B cell (primary cell): Measurements from ENCODE around the gene ERI2. TPM values are rescaled to one million over a fixed set of nuclear protein-coding genes. Genes with fewer than 3 reads are reported as not detected.

Experiments
- ATAC-seq: fragments of 200-7000 bp; cut with Tn5 transposase; one replicate; pipeline ENCODE4 v1.10.0; 2021; ENCODE audit warnings: low read depth, mild to moderate bottlenecking, moderate number of reproducible peaks, moderate library complexity
- CTCF ChIA-PET: fragments of 350-600 bp; sonication (Branson Sonifier 250); formaldehyde crosslinking; loops from one replicate; lab custom pipeline; 2021; ENCODE audit warnings: antibody characterized with exemption, inconsistent platforms; lab: Charles Lee
- POLR2A ChIA-PET: fragments of 350-600 bp; sonication (Branson Sonifier 250); formaldehyde crosslinking; loops from one replicate; lab custom pipeline; 2021; ENCODE audit warnings: antibody characterized with exemption; lab: Charles Lee
- DNase-seq: peaks from one replicate; pipeline ENCODE4 v3.0.0; 2013
- H2AFZ ChIP-seq: 2 replicates; pipeline ENCODE4 v1.6.1; 2012; ENCODE audit warnings: mild to moderate bottlenecking, low read depth, low read length; ENCODE audit not compliant: insufficient read depth, poor library complexity, severe bottlenecking
- H3K27ac ChIP-seq, 2 donors: 1 replicate in 1 of 2; 2 replicates in 1 of 2; pipeline ENCODE4 v1.5.1; 2012 to 2013; ENCODE audit warnings: low read length in 2 of 2, mild to moderate bottlenecking in 2 of 2, moderate library complexity in 1 of 2
- H3K27me3 ChIP-seq, 4 experiments: fragments of 200-600 bp in 1 of 4; sonication (generic) in 1 of 4; replicated peaks in 1 of 4; 1 replicate in 2 of 4; 2 replicates in 2 of 4; pipeline versions ENCODE4 v1.6.1 to v1.7.0; 2013 to 2016; ENCODE audit warnings: low read length in 3 of 4, mild to moderate bottlenecking in 2 of 4, mixed read lengths in 1 of 4, moderate library complexity in 1 of 4; ENCODE audit not compliant: insufficient read depth in 4 of 4, control insufficient read depth in 3 of 4; ENCODE audit errors: control extremely low read depth in 1 of 4
- H3K36me3 ChIP-seq, 2 experiments: replicated peaks in 1 of 2; 1 replicate in 1 of 2; 2 replicates in 1 of 2; pipeline versions ENCODE4 v1.6.1 to v1.7.1; 2013; ENCODE audit warnings: low read length in 1 of 2; ENCODE audit not compliant: insufficient read depth in 2 of 2, control insufficient read depth in 1 of 2; ENCODE audit errors: control extremely low read depth in 1 of 2, extremely low read depth in 1 of 2
- H3K4me1 ChIP-seq, 2 donors: fragments of 200-600 bp in 1 of 2; sonication (generic) in 1 of 2; 1 replicate in 1 of 2; 2 replicates in 1 of 2; pipeline versions ENCODE4 v1.5.1 to v1.6.1; 2013 to 2017; ENCODE audit warnings: low read length in 2 of 2; ENCODE audit not compliant: control insufficient read depth in 2 of 2, insufficient read depth in 2 of 2
- H3K4me2 ChIP-seq: replicated peaks from 2 replicates; pipeline ENCODE3; 2012; ENCODE audit warnings: mild to moderate bottlenecking, low read depth, low read length; ENCODE audit not compliant: poor library complexity, severe bottlenecking
- H3K4me3 ChIP-seq, 5 experiments: fragments of 200-600 bp in 1 of 5; sonication (generic) in 1 of 5; 1 replicate in 3 of 5; 2 replicates in 2 of 5; pipeline versions ENCODE4 v1.5.1 to v1.7.0; 2011 to 2016; ENCODE audit warnings: low read length in 4 of 5, mild to moderate bottlenecking in 4 of 5, low read depth in 2 of 5, control low read depth in 1 of 5, moderate library complexity in 1 of 5; ENCODE audit not compliant: insufficient read depth in 1 of 5; ENCODE audit errors: control extremely low read depth in 1 of 5, extremely low read depth in 1 of 5
- H3K79me2 ChIP-seq: fragments of 200-600 bp; sonication (generic); one replicate; pipeline ENCODE4 v1.6.0; 2016; ENCODE audit warnings: low read length; ENCODE audit not compliant: control insufficient read depth, insufficient read depth
- H3K9ac ChIP-seq: fragments of 200-600 bp; sonication (generic); 2 replicates; pipeline ENCODE4 v1.6.1; 2017; ENCODE audit warnings: mild to moderate bottlenecking, low read length, moderate library complexity
- H3K9me3 ChIP-seq, 3 donors: one replicate each; pipeline versions ENCODE4 v1.6.1 to v1.7.1; 2013; ENCODE audit warnings: low read length in 2 of 3; ENCODE audit not compliant: control insufficient read depth in 2 of 3, insufficient read depth in 1 of 3; ENCODE audit errors: control extremely low read depth in 1 of 3
- H4K20me1 ChIP-seq: 2 replicates; pipeline ENCODE4 v1.6.0; 2012; ENCODE audit warnings: mild to moderate bottlenecking, low read length; ENCODE audit not compliant: insufficient read depth, control insufficient read depth, poor library complexity, severe bottlenecking
- H3K27ac Mint-ChIP-seq: one replicate; pipeline ENCODE4 v1.8.0; 2021; ENCODE audit warnings: mixed read lengths
- H3K27me3 Mint-ChIP-seq: one replicate; pipeline ENCODE4 v1.8.0; 2021; ENCODE audit warnings: mixed read lengths
- H3K4me1 Mint-ChIP-seq: one replicate; pipeline ENCODE4 v1.8.0; 2021; ENCODE audit warnings: mixed read lengths
- H3K4me3 Mint-ChIP-seq: one replicate; pipeline ENCODE4 v1.8.0; 2021; ENCODE audit warnings: mixed read lengths
- H3K9me3 Mint-ChIP-seq: one replicate; pipeline ENCODE4 v1.8.0; 2022; ENCODE audit warnings: mixed read lengths; ENCODE audit not compliant: insufficient read depth
- EZH2 ChIP-seq: IDR thresholded peaks from 2 replicates; pipeline ENCODE4 v1.6.1; 2012; ENCODE audit warnings: borderline replicate concordance, low read depth, mild to moderate bottlenecking, moderate library complexity, low read length; ENCODE audit not compliant: insufficient read depth, poor library complexity, severe bottlenecking
- WGBS: methylation state at CpG from one replicate; pipeline ENCODE4 v1.1.5; 2013; ENCODE audit warnings: missing lambda C conversion rate; ENCODE audit not compliant: insufficient coverage; 5-methylcytosine and 5-hydroxymethylcytosine counted together
- intact Hi-C: fragments of 100-400 bp; cut with micrococcal nuclease; formaldehyde crosslinking; loops from one replicate; pipeline ENCODE4 v1.10.0; 2022
- polyA plus RNA-seq: library from polyadenylated mRNA; depleted of rRNA; stranded (reverse); fragments of >200 nt; gene quantifications from 2 replicates; pipeline ENCODE4 v1.2.3, GENCODE V29; 2012
- total RNA-seq, 2 donors: library from RNA; stranded (reverse); fragments of 120-200 nt in 1 of 2; gene quantifications; 1 replicate in 1 of 2; 2 replicates in 1 of 2; pipeline versions ENCODE4 v1.2.3 to v1.2.4, GENCODE V29; 2013 to 2022
- TF ChIP-seq, protein P1 (sequence below): fragments of 200-600 bp; IDR thresholded peaks from one replicate; pipeline ENCODE4 v1.8.0; 2022; ENCODE audit warnings: antibody characterized with exemption, mild to moderate bottlenecking

The ERI2 gene
- total and polyA plus RNA-seq, 2 donors (not counting 1 experiment from before 2014, with no cell fraction given) = 1.6 to 4.9 TPM

DNA sequence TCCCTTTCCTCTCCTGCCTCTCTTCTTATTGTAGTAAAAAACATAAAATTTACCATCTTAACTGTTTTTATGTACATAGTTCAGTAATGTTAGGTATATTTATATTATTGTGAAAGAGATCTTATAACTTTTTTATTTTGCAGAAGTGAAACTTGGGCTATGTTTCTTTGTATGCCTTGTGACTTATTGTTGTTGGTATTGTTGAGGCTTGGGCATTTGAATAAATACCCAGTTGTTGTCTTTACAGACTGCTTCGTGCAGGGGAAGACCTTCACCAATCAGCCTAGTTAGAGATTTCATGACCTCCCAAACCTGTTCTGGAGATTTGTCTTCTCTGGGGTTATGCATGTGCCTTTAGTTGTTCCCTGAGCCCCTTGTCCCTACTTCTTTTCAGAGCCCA is 32.0 kb upstream of the ERI2 start:
- H2AFZ ChIP-seq = no peak overlapping the region
- H4K20me1 ChIP-seq = no peaks in the 10 kb centered on the region
- no peaks in the 10 kb centered on the region for H3K79me2 ChIP-seq
- no peak overlapping the region for H3K27ac ChIP-seq
- peak overlapping the region; percentile 20 for H3K4me2 ChIP-seq
- peaks cover 1 to 3% (median 2%) of the 10 kb centered on the region in 3 donors for H3K9me3 ChIP-seq
- intact Hi-C loops = no loop called here
- DNase-seq (peak; percentile 28), ATAC-seq (no peak)
- WGBS = no CpG with 5 or more reads among the region's 1 CpG
- H3K27me3 Mint-ChIP-seq = no peaks in the 10 kb centered on the region
- H3K4me3 ChIP-seq = no peak overlapping the region
- TF ChIP-seq, protein P1, sequence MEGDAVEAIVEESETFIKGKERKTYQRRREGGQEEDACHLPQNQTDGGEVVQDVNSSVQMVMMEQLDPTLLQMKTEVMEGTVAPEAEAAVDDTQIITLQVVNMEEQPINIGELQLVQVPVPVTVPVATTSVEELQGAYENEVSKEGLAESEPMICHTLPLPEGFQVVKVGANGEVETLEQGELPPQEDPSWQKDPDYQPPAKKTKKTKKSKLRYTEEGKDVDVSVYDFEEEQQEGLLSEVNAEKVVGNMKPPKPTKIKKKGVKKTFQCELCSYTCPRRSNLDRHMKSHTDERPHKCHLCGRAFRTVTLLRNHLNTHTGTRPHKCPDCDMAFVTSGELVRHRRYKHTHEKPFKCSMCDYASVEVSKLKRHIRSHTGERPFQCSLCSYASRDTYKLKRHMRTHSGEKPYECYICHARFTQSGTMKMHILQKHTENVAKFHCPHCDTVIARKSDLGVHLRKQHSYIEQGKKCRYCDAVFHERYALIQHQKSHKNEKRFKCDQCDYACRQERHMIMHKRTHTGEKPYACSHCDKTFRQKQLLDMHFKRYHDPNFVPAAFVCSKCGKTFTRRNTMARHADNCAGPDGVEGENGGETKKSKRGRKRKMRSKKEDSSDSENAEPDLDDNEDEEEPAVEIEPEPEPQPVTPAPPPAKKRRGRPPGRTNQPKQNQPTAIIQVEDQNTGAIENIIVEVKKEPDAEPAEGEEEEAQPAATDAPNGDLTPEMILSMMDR = no peak
- TF ChIP-seq EZH2 = no peak
- peaks cover 15% of the 10 kb centered on the region for H3K4me1 Mint-ChIP-seq
- CTCF ChIA-PET = no interaction called here
- H3K27me3 ChIP-seq = no peaks in the 10 kb centered on the region
- H3K9me3 Mint-ChIP-seq = no peaks in the 10 kb centered on the region
- no peak overlapping the region for H3K9ac ChIP-seq
- H3K4me1 ChIP-seq = peaks cover 8 to 9% of the 10 kb centered on the region in 2 donors
- peak overlapping the region; percentile 56 for H3K27ac Mint-ChIP-seq
- peak overlapping the region; percentile 11 for H3K4me3 Mint-ChIP-seq
- no peaks in the 10 kb centered on the region for H3K36me3 ChIP-seq
- POLR2A ChIA-PET = no interaction called here

DNA sequence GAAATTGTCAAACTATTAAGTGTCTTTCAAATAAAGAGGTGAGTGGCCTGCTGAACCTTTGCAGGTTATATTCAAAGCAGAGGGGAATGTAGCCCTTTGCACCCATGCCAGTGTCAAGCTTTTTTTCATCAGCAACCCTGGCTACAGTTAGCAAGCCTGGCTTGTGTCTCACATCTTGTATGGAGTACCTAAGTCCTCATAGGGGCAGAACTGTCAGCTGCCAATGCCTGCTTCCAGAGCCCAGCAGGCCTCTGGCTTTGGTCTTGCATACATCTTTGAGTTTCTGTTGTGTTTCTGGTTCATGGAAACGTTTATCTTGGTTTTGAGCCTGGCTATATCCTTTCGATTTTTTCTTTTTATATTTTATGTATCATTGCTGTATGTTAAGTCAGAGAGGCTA is 26.8 kb upstream of the ERI2 start:
- no peak overlapping the region for H3K27ac Mint-ChIP-seq

More for the DNA sequence above, 26.8 kb upstream of the ERI2 start:
- Histone ChIP-seq H2AFZ (no peak overlapping the region), H3K4me1 (peaks cover 0 to 2% of the 10 kb centered on the region in 2 donors), H3K9ac (no peak overlapping the region), H3K27ac (no peak overlapping the region), H3K4me3 (no peak overlapping the region), H3K27me3 (no peaks in the 10 kb centered on the region), H3K36me3 (no peaks in the 10 kb centered on the region), H3K79me2 (no peaks in the 10 kb centered on the region), H3K4me2 (no peak overlapping the region), H4K20me1 (no peaks in the 10 kb centered on the region), H3K9me3 (peaks cover 1 to 3% (median 2%) of the 10 kb centered on the region in 3 donors)
- ChIA-PET CTCF (interaction anchor here (1.0 kb wide), 2 partner anchors 15 to 17 kb away, joined by 3 to 5 read pairs; no protein-coding TSS in a partner anchor), POLR2A (no interaction called here)
- no CpG with 5 or more reads among the region's 2 CpGs for WGBS
- TF ChIP-seq, protein P1 = no peak
- no peak for TF ChIP-seq EZH2
- no peaks in the 10 kb centered on the region for H3K27me3 Mint-ChIP-seq
- H3K9me3 Mint-ChIP-seq = no peaks in the 10 kb centered on the region
- intact Hi-C loops = no loop called here
- ATAC-seq (no peak), DNase-seq (no peak)
- no peak overlapping the region for H3K4me3 Mint-ChIP-seq
- peaks cover 1% of the 10 kb centered on the region for H3K4me1 Mint-ChIP-seq
